Left lung (tissue), 10 donors: ENCODE results near the gene KRTAP10-9. TPM values are rescaled to one million over a fixed set of nuclear protein-coding genes. Genes with fewer than 3 reads are reported as not detected.
"Not testable (repeated sequence)": the region's sequence is repeated elsewhere in the genome, so short reads cannot be mapped to it uniquely, and the experiment has no call there.

Source experiments
- ATAC-seq: fragments of 200-7000 bp; cut with Tn5 transposase; one replicate; pipeline ENCODE4 v1.9.1; 2020; ENCODE audit warnings: moderate library complexity
- DNase-seq, 4 donors: peaks; one replicate each; pipeline ENCODE4 v3.0.0-alpha.2; 2013 to 2020
- H3K27ac ChIP-seq, 2 donors: fragments of 200-600 bp; sonication (generic) in 1 of 2; one replicate each; pipeline versions ENCODE4 v1.5.0 to v1.8.0; 2020 to 2021
- H3K27me3 ChIP-seq, 2 donors: fragments of 200-600 bp; sonication (generic) in 1 of 2; one replicate each; pipeline versions ENCODE4 v1.5.0 to v1.8.0; 2020 to 2021
- H3K36me3 ChIP-seq, 2 donors: fragments of 200-600 bp; sonication (generic) in 1 of 2; one replicate each; pipeline versions ENCODE4 v1.5.0 to v1.8.0; 2020 to 2021
- H3K4me1 ChIP-seq, 2 donors: fragments of 200-600 bp; one replicate each; pipeline ENCODE4 v1.8.0; 2021
- H3K4me3 ChIP-seq, 2 donors: fragments of 200-600 bp; sonication (generic) in 1 of 2; one replicate each; pipeline versions ENCODE4 v1.5.0 to v1.8.0; 2020 to 2021; ENCODE audit warnings: mild to moderate bottlenecking in 1 of 2
- H3K9me3 ChIP-seq, 2 donors: fragments of 200-600 bp; sonication (generic) in 1 of 2; one replicate each; pipeline versions ENCODE4 v1.5.0 to v1.8.0; 2020 to 2021
- intact Hi-C, 2 donors: fragments of 100-400 bp; cut with DNase I; formaldehyde crosslinking; loops; one replicate each; pipeline versions ENCODE4 v1.11.2 to v1.14.2; 2022
- polyA plus RNA-seq, 6 donors: library from polyadenylated mRNA; unstranded; fragments of 120-200 nt; gene quantifications; one replicate each; pipeline ENCODE4 v1.2.1, GENCODE V29; 2013; ENCODE audit not compliant: insufficient read length in 6 of 6
- total RNA-seq, 2 donors: library from RNA; stranded (reverse); fragmentation: NEBNext Ultra II Directional; extraction: Animal tissue kit (Norgen Biotek cat#: 25700); gene quantifications; one replicate each; pipeline ENCODE4 v1.2.1, GENCODE V29; 2021
- TF ChIP-seq, protein P1 (sequence below), 2 donors: fragments of 200-600 bp; sonication (generic) in 1 of 2; IDR thresholded peaks; one replicate each; pipeline versions ENCODE4 v1.5.0 to v1.8.0; 2021; ENCODE audit warnings: antibody characterized with exemption in 2 of 2
- donor health status: DM: no; HTN: yes; CAD: no.
- donor health status: DM: no; HTN: no; CAD: no.

Gene KRTAP10-9
- total and polyA plus RNA-seq, 8 donors = not detected

DNA sequence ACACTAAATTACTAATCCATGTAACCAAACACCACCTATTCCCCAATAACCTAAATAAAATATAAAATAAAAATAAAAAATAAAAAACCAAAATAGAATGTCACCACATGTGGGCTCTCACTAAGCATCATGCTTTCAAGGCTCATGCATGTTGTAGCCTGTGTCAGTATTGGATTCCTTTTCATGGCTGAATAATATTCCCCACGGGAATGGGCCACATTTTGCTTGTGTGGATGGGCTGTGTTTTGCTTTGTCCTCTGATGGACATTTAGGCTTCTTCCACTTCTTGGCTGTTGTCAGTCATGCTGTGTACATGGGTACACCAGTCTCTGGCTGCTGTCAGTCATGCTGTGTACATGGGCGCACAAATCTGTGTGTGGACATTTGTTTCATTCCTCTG lies 37.8 kb upstream of the KRTAP10-9 start:
- H3K27me3 ChIP-seq = peaks cover 0 to 62% of the 10 kb centered on the region in 2 donors
- ATAC-seq = no peak
- TF ChIP-seq, protein P1, sequence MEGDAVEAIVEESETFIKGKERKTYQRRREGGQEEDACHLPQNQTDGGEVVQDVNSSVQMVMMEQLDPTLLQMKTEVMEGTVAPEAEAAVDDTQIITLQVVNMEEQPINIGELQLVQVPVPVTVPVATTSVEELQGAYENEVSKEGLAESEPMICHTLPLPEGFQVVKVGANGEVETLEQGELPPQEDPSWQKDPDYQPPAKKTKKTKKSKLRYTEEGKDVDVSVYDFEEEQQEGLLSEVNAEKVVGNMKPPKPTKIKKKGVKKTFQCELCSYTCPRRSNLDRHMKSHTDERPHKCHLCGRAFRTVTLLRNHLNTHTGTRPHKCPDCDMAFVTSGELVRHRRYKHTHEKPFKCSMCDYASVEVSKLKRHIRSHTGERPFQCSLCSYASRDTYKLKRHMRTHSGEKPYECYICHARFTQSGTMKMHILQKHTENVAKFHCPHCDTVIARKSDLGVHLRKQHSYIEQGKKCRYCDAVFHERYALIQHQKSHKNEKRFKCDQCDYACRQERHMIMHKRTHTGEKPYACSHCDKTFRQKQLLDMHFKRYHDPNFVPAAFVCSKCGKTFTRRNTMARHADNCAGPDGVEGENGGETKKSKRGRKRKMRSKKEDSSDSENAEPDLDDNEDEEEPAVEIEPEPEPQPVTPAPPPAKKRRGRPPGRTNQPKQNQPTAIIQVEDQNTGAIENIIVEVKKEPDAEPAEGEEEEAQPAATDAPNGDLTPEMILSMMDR (IDR thresholded peaks at IDR 0.05) = no peak

DNA sequence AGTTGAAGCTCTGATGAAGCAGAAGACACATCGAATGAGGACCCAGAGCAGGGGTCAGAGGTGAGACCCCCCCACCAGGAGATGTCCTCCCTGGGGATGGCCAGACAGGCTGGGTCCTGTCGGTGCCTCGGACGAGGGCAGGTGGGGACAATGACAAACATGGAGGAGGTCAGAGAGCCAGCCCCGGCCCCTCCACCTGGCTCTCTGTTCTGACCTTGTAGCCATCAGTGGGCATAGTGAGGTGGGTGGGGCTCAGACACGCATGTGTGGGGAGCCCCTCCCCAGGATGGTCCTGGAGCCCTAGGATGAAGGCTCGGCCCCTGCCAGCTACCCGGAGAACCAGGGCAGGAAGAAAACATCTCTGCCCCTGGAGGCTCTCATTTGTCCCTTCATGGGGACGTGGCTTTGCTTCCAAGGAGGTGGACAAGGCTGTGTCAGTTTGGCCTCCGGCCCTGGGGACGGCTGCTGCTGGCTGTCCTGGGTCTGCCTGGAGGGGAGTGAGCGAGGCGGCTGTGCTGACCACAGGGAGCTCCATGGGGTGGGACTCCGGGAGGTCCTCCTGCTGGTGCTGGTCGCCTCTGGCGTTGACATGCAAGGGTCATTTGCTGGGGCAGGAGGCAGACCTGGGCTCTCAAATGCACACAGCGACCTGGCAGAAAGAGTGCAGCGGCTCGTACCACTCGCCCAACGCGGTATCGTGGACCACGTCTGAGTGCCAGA lies 37.1 kb upstream of the KRTAP10-9 start:
- intact Hi-C loops = no loop called here
- DNase-seq (no peak), ATAC-seq (no peak)
- Histone ChIP-seq H3K9me3 (no peaks in the 10 kb centered on the region), H3K4me1 (no peaks in the 10 kb centered on the region), H3K27me3 (peaks cover 0 to 58% of the 10 kb centered on the region in 2 donors), H3K27ac (no peak overlapping the region), H3K36me3 (no peaks in the 10 kb centered on the region), H3K4me3 (no peak overlapping the region)
- TF ChIP-seq, protein P1 (IDR thresholded peaks at IDR 0.05) = no peak

More for the DNA sequence above, 37.8 kb upstream of the KRTAP10-9 start:
- no peak overlapping the region for H3K4me3 ChIP-seq
- H3K9me3 ChIP-seq = no peaks in the 10 kb centered on the region
- H3K4me1 ChIP-seq = no peaks in the 10 kb centered on the region
- intact Hi-C loops = no loop called here
- H3K36me3 ChIP-seq = no peaks in the 10 kb centered on the region
- no peak for DNase-seq
- no peak overlapping the region for H3K27ac ChIP-seq

DNA sequence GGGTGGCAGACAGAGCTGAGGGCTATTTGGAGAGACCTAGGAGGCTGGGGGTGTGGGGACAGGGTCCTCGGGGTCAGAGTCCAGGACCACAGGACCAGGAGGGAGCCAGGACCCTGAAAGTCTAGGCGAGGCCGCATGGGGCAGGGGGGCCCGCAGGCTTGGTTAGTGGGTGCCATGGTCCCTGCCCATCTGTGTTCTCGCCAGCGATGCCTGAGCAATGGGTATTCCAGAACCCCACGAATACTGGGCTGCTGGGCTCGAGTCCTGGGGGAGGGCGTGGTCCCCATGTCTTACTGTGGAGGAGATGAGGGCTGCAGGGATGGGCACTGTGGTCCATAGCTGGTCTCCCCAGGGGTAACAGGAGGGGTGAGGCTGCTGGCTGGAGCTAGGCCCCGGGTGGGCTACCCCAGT lies 36.6 kb upstream of the KRTAP10-9 start:
- H3K27me3 ChIP-seq = peaks cover 0 to 52% of the 10 kb centered on the region in 2 donors
- TF ChIP-seq, protein P1 (IDR thresholded peaks at IDR 0.05) = no peak
- H3K36me3 ChIP-seq = no peaks in the 10 kb centered on the region
- no peak overlapping the region for H3K27ac ChIP-seq
- no peak for DNase-seq
- no peak for ATAC-seq
- H3K9me3 ChIP-seq = no peaks in the 10 kb centered on the region
- intact Hi-C loops = no loop called here
- H3K4me3 ChIP-seq = no peak overlapping the region
- no peaks in the 10 kb centered on the region for H3K4me1 ChIP-seq

DNA sequence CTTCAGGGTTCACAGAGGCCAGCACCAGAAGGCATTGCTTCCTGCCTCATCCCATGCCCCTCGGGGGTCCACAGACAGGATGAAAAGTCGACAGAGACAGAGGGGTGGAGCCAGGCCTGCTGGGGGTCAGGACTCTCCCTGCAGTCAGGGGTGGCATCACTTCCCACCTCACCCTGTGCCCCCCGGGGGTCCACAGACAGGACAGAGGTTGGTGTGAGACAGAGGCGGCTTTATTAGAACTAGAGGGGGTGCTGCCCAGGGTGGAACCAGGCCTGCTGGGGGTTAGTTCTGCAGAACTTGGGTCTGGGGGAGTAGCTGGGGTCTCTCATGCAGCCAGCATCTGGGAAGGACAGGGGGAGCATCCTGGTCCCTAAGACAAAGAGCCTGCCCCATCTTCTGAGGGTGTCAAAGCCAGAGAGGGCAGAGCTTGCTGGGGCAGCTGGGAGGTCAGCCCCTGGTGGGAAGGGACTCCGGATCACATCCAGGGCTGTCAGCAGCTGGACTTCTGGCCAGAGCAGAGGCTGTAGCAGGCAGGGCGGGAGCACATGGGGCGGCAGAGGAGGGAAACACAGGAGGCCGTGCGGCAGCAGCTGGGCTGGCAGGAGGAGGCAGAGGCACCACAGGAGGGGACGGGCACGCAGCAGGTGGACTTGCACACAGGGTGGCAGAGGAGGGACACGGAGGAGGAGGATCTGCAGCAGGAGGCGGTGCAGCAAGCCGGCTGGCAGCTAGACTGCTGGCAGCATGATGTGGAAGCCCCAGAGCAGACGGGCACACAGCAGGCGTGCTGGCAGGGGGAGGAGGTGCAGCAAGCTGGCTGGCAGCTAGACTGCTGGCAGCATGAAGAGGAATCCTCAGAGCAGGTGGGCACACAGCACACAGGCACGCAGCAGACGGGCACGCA lies 35.7 kb upstream of the KRTAP10-9 start:
- H3K4me3 ChIP-seq, H3K36me3 ChIP-seq, H3K27ac ChIP-seq, H3K9me3 ChIP-seq, H3K4me1 ChIP-seq, ATAC-seq, intact Hi-C loops, DNase-seq: not testable (repeated sequence)
- H3K27me3 ChIP-seq = peaks cover 0 to 44% of the 10 kb centered on the region in 2 donors

DNA sequence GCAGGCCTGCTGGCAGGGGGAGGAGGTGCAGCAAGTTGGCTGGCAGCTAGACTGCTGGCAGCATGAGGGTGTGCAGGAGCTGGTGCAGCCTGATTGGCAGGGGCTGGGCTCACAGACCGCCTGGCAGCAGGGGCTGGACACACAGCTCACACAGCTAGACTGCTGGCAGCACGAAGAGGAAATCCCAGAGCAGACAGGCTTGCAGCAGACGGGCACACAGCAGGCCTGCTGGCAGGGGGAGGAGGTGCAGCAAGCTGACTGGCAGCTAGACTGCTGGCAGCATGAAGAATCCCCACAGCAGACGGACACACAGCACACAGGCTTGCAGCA lies 35.1 kb upstream of the KRTAP10-9 start:
- H3K27ac ChIP-seq, H3K4me3 ChIP-seq, H3K36me3 ChIP-seq, ATAC-seq, H3K9me3 ChIP-seq, H3K4me1 ChIP-seq, DNase-seq, intact Hi-C loops: not testable (repeated sequence)
- H3K27me3 ChIP-seq = peaks cover 0 to 37% of the 10 kb centered on the region in 2 donors
